Measurements from ENCODE around the gene RSPO3. TPM values are rescaled to one million over a fixed set of nuclear protein-coding genes. Genes with fewer than 3 reads are reported as not detected.

The RSPO3 gene
- total and polyA plus RNA-seq, 4 donors: 1.4 to 3.5 (median 1.6) TPM

DNA sequence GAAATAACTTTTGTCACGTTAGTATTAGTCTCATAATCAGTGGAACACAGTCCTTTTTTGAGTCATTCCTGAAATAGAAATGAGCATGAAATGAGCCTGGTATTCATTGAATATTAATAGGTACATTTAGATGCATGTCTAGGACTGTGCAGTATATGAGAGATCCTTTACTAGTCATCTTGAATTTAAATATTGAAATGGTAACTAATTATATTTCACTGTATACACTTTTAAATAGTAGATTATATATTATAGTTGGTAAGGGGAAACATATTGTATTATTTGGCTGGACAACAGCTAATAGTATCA, 59.4 kb downstream of the RSPO3 start:
- Histone ChIP-seq H3K27ac (ENCODE audit: low read depth in 1 of 2, low read length in 2 of 2) (no peak overlapping the region), H3K9me3 (ENCODE audit: control insufficient read depth in 4 of 4, low read length in 3 of 4) (no peaks in the 10 kb centered on the region), H3K27me3 (ENCODE audit: control insufficient read depth in 4 of 4, insufficient read depth in 4 of 4, low read length in 3 of 4) (no peaks in the 10 kb centered on the region), H3K4me3 (ENCODE audit: low read depth in 1 of 3, low read length in 3 of 3) (no peak overlapping the region), H3K36me3 (ENCODE audit: control insufficient read depth in 4 of 4, insufficient read depth in 3 of 4, low read depth in 1 of 4, low read length in 3 of 4) (no peaks in the 10 kb centered on the region), H3K9ac (ENCODE audit: low read depth in 1 of 2, low read length in 2 of 2) (no peak overlapping the region), H3K4me1 (ENCODE audit: control insufficient read depth in 4 of 4, insufficient read depth in 4 of 4, low read length in 3 of 4) (no peaks in the 10 kb centered on the region)
- TF ChIP-seq RXRA (IDR thresholded peaks at IDR 0.05): no peak
- no peak for TF ChIP-seq JUND (IDR thresholded peaks at IDR 0.05)
- DNase-seq (ENCODE audit: low spot score): no peak
- WGBS: 47% methylated on average over 1 of the region's 1 CpG

DNA sequence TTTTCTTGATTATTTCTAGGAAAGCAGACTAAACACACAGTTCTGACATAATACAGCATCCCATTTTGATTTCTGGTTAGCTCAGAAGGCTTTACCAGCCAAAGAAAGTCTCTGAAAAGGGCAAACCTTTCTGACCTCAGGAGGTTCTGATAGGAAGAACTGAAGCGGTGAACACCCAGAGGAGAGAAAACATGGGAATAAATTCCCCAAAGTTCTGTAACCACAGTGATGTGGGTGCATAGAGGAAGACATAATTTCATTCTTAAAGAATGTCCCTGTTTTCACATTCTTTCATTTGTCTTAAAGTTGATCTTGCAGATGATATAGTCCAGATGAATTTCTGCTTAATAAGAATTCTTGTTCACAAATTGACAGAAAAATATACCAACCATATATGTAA, 60.3 kb downstream of the RSPO3 start:
- Histone ChIP-seq H3K36me3 (ENCODE audit: control insufficient read depth in 4 of 4, insufficient read depth in 3 of 4, low read depth in 1 of 4, low read length in 3 of 4) (no peaks in the 10 kb centered on the region), H3K9ac (ENCODE audit: low read depth in 1 of 2, low read length in 2 of 2) (no peak overlapping the region), H3K27me3 (ENCODE audit: control insufficient read depth in 4 of 4, insufficient read depth in 4 of 4, low read length in 3 of 4) (no peaks in the 10 kb centered on the region), H3K4me3 (ENCODE audit: low read depth in 1 of 3, low read length in 3 of 3) (no peak overlapping the region), H3K4me1 (ENCODE audit: control insufficient read depth in 4 of 4, insufficient read depth in 4 of 4, low read length in 3 of 4) (no peaks in the 10 kb centered on the region), H3K9me3 (ENCODE audit: control insufficient read depth in 4 of 4, low read length in 3 of 4) (no peaks in the 10 kb centered on the region), H3K27ac (ENCODE audit: low read depth in 1 of 2, low read length in 2 of 2) (no peak overlapping the region)
- DNase-seq (ENCODE audit: low spot score): no peak
- WGBS: 91% methylated on average over 1 of the region's 1 CpG
- TF ChIP-seq TAF1 (conservative IDR thresholded peaks at IDR 0.05): no peak

DNA sequence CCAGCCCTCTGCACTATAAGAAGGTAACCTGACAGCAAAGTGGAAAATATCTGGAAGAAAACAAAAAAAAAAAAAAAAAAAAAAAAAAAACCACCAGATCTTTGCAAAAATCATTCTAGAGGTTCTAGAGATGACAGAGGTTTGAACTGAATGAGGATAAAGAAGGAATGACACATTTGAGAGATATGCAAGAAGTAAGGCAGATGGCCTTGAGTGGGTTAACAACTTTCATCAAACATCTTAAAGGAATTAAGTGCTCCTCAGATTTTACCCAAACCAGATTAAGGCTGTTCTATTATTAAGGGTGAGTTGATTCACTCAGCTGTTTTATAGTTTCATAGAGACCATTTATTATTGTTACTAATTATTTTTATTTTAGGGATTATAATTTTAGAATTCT, 62.0 kb downstream of the RSPO3 start:
- H3K36me3 ChIP-seq (ENCODE audit: control insufficient read depth in 4 of 4, insufficient read depth in 3 of 4, low read depth in 1 of 4, low read length in 3 of 4): no peaks in the 10 kb centered on the region
- no peak overlapping the region for H3K4me3 ChIP-seq (ENCODE audit: low read depth in 1 of 3, low read length in 3 of 3)
- no peaks in the 10 kb centered on the region for H3K27me3 ChIP-seq (ENCODE audit: control insufficient read depth in 4 of 4, insufficient read depth in 4 of 4, low read length in 3 of 4)
- H3K4me1 ChIP-seq (ENCODE audit: control insufficient read depth in 4 of 4, insufficient read depth in 4 of 4, low read length in 3 of 4): no peaks in the 10 kb centered on the region
- no peak overlapping the region for H3K27ac ChIP-seq (ENCODE audit: low read depth in 1 of 2, low read length in 2 of 2)
- H3K9me3 ChIP-seq (ENCODE audit: control insufficient read depth in 4 of 4, low read length in 3 of 4): no peaks in the 10 kb centered on the region
- TF ChIP-seq RAD21 (IDR thresholded peaks at IDR 0.05) (no peak), TAF1 (conservative IDR thresholded peaks at IDR 0.05) (no peak), YY1 (IDR thresholded peaks at IDR 0.05) (no peak), HNF4G (IDR thresholded peaks at IDR 0.05) (no peak)
- TF ChIP-seq, protein P1, sequence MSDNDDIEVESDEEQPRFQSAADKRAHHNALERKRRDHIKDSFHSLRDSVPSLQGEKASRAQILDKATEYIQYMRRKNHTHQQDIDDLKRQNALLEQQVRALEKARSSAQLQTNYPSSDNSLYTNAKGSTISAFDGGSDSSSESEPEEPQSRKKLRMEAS (IDR thresholded peaks at IDR 0.05): no peak
- no peak for DNase-seq (ENCODE audit: low spot score)
- no peak overlapping the region for H3K9ac ChIP-seq (ENCODE audit: low read depth in 1 of 2, low read length in 2 of 2)

DNA sequence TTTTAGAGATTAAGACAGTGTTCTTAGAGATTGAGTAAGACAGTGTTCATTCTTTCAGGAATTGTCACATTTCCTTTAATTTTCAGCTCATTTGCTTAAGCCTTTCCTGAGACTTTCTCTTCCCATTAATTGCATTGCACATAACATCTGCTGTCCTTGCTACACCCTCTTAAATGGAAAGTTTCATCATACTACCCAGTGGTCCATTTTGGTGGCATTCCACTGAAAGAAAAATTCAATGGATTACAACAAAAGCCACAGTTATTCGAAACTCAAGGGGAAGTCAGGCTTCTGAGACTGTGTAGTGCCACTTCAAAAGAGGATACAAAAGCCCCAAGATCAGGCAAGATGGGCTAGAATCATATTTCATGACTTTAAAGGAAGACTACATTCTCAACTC, 64.0 kb downstream of the RSPO3 start:
- Histone ChIP-seq H3K9me3 (ENCODE audit: control insufficient read depth in 4 of 4, low read length in 3 of 4) (no peaks in the 10 kb centered on the region), H3K4me3 (ENCODE audit: low read depth in 1 of 3, low read length in 3 of 3) (no peak overlapping the region), H3K27ac (ENCODE audit: low read depth in 1 of 2, low read length in 2 of 2) (no peak overlapping the region), H3K9ac (ENCODE audit: low read depth in 1 of 2, low read length in 2 of 2) (no peak overlapping the region), H3K36me3 (ENCODE audit: control insufficient read depth in 4 of 4, insufficient read depth in 3 of 4, low read depth in 1 of 4, low read length in 3 of 4) (no peaks in the 10 kb centered on the region), H3K4me1 (ENCODE audit: control insufficient read depth in 4 of 4, insufficient read depth in 4 of 4, low read length in 3 of 4) (no peaks in the 10 kb centered on the region), H3K27me3 (ENCODE audit: control insufficient read depth in 4 of 4, insufficient read depth in 4 of 4, low read length in 3 of 4) (no peaks in the 10 kb centered on the region)
- 76% methylated on average over 1 of the region's 1 CpG for WGBS
- TF ChIP-seq HNF4A (conservative IDR thresholded peaks at IDR 0.05): no peak
- TF ChIP-seq, protein P1 (IDR thresholded peaks at IDR 0.05): no peak
- TF ChIP-seq, protein P2, sequence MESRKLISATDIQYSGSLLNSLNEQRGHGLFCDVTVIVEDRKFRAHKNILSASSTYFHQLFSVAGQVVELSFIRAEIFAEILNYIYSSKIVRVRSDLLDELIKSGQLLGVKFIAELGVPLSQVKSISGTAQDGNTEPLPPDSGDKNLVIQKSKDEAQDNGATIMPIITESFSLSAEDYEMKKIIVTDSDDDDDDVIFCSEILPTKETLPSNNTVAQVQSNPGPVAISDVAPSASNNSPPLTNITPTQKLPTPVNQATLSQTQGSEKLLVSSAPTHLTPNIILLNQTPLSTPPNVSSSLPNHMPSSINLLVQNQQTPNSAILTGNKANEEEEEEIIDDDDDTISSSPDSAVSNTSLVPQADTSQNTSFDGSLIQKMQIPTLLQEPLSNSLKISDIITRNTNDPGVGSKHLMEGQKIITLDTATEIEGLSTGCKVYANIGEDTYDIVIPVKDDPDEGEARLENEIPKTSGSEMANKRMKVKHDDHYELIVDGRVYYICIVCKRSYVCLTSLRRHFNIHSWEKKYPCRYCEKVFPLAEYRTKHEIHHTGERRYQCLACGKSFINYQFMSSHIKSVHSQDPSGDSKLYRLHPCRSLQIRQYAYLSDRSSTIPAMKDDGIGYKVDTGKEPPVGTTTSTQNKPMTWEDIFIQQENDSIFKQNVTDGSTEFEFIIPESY (IDR thresholded peaks at IDR 0.05): no peak
- TF ChIP-seq NR2F2 (IDR thresholded peaks at IDR 0.05): no peak
- TF ChIP-seq YY1 (IDR thresholded peaks at IDR 0.05): no peak
- TF ChIP-seq, protein P3, sequence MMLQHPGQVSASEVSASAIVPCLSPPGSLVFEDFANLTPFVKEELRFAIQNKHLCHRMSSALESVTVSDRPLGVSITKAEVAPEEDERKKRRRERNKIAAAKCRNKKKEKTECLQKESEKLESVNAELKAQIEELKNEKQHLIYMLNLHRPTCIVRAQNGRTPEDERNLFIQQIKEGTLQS (IDR thresholded peaks at IDR 0.05): no peak
- TF ChIP-seq HNF4G (IDR thresholded peaks at IDR 0.05): no peak
- no peak for DNase-seq (ENCODE audit: low spot score)
